SJSA1 (cell line): Measurements from ENCODE around the gene IGF2R. TPM values are rescaled to one million over a fixed set of nuclear protein-coding genes. Genes with fewer than 3 reads are reported as not detected.
"Not testable (repeated sequence)": the region's sequence is repeated elsewhere in the genome, so short reads cannot be mapped to it uniquely, and the experiment has no call there.

Experiments
- DNase-seq, 2 experiments: peaks; one replicate each; pipeline ENCODE4 v3.0.0-alpha.2; 2015 to 2020; ENCODE audit warnings: low spot score in 2 of 2, low read depth in 1 of 2
- H3K27ac ChIP-seq: fragments of 250-450 bp; sonication (Bioruptor Pico); 2 replicates; pipeline ENCODE4 v1.5.1; 2020; ENCODE audit warnings: mild to moderate bottlenecking, moderate library complexity
- H3K27me3 ChIP-seq: fragments of 250-450 bp; sonication (Bioruptor Pico); replicated peaks from 2 replicates; pipeline ENCODE4 v1.5.1; 2020; ENCODE audit warnings: mild to moderate bottlenecking, moderate library complexity
- H3K36me3 ChIP-seq: fragments of 250-450 bp; sonication (Bioruptor Pico); 2 replicates; pipeline ENCODE4 v1.5.1; 2020; ENCODE audit warnings: mild to moderate bottlenecking
- H3K4me1 ChIP-seq: fragments of 250-450 bp; sonication (Bioruptor Pico); replicated peaks from 2 replicates; pipeline ENCODE4 v1.6.1; 2021; ENCODE audit warnings: mild to moderate bottlenecking
- H3K4me3 ChIP-seq: fragments of 250-450 bp; sonication (Bioruptor Pico); 2 replicates; pipeline ENCODE4 v1.5.1; 2020; ENCODE audit warnings: mild to moderate bottlenecking
- H3K9me3 ChIP-seq: fragments of 250-450 bp; sonication (Bioruptor Pico); replicated peaks from 2 replicates; pipeline ENCODE4 v1.5.1; 2020; ENCODE audit warnings: mild to moderate bottlenecking
- total RNA-seq: library from RNA; depleted of rRNA; stranded (reverse); fragments of >200 nt; shearing (Covaris generic); gene quantifications from 2 replicates; pipeline ENCODE4 v1.2.3, GENCODE V29; 2014

IGF2R gene
- total RNA-seq, 1 experiment from 2014 or later = 54.7 TPM

GRCh38 chr6:160000280-160000704 is 31.4 kb downstream of the IGF2R start:
- H3K4me3 ChIP-seq = no peak overlapping the region
- H3K27ac ChIP-seq = no peak overlapping the region
- peaks cover 24% of the 10 kb centered on the region for H3K36me3 ChIP-seq
- no peaks in the 10 kb centered on the region for H3K9me3 ChIP-seq
- no peaks in the 10 kb centered on the region for H3K27me3 ChIP-seq
- H3K4me1 ChIP-seq = no peaks in the 10 kb centered on the region
- DNase-seq = no peak

DNA sequence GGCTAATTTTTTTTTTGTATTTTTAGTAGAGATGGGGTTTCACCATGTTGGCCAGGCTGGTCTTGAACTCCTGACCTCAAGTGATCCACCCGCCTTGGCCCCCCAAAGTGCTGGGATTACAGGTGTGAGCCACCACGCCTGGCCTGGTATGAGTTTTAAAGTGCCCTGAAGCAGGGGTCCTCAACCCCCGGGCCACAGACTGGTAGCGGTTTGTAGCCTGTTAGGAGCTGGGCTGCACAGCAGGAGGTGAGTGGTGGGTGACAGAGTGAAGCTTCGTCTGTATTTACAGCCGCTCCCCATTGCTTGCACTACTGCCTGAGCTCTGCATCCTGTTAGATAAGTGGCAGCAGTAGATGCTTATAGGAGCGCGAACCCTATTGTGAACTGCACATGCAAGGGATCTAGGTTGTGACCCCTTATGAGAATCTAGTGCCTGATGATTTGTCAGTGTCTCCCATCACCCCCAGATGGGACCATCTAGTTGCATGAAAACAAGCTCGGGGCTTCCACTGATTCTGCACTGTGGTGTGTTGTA is 32.1 kb downstream of the IGF2R start:
- H3K36me3 ChIP-seq = peaks cover 24% of the 10 kb centered on the region
- not testable (repeated sequence) for H3K4me3 ChIP-seq, H3K27ac ChIP-seq, H3K9me3 ChIP-seq, H3K27me3 ChIP-seq, H3K4me1 ChIP-seq, DNase-seq

GRCh38 chr6:160002882-160003281 is 34.0 kb downstream of the IGF2R start:
- no peak overlapping the region for H3K4me3 ChIP-seq
- no peak for DNase-seq
- peaks cover 9% of the 10 kb centered on the region; the same call in 1 of the 2 replicates for H3K4me1 ChIP-seq
- no peaks in the 10 kb centered on the region for H3K9me3 ChIP-seq
- no peaks in the 10 kb centered on the region for H3K27me3 ChIP-seq
- peaks cover 23% of the 10 kb centered on the region for H3K36me3 ChIP-seq
- H3K27ac ChIP-seq = no peak overlapping the region

GRCh38 chr6:160004018-160004417 is 35.1 kb downstream of the IGF2R start:
- Histone ChIP-seq H3K4me3 (no peak overlapping the region), H3K9me3 (no peaks in the 10 kb centered on the region), H3K27ac (no peak overlapping the region), H3K4me1 (peaks cover 9% of the 10 kb centered on the region; the same call in 1 of the 2 replicates), H3K27me3 (no peaks in the 10 kb centered on the region), H3K36me3 (peaks cover 15% of the 10 kb centered on the region)
- DNase-seq = no peak

GRCh38 chr6:160004419-160005175 is 35.7 kb downstream of the IGF2R start:
- Histone ChIP-seq H3K9me3 (no peaks in the 10 kb centered on the region), H3K4me1 (peaks cover 9% of the 10 kb centered on the region; the same call in 1 of the 2 replicates), H3K27me3 (no peaks in the 10 kb centered on the region), H3K36me3 (peaks cover 11% of the 10 kb centered on the region), H3K27ac (no peak overlapping the region), H3K4me3 (no peak overlapping the region)
- no peak for DNase-seq

- H3K4me3 ChIP-seq = no peak overlapping the region
- no peak for DNase-seq
- no peaks in the 10 kb centered on the region for H3K27me3 ChIP-seq
- H3K9me3 ChIP-seq = no peaks in the 10 kb centered on the region
- peaks cover 6% of the 10 kb centered on the region for H3K36me3 ChIP-seq
- peaks cover 9% of the 10 kb centered on the region; the same call in 1 of the 2 replicates for H3K4me1 ChIP-seq
- H3K27ac ChIP-seq = no peak overlapping the region
Measured at GRCh38 chr6:160005211-160005610, 36.3 kb downstream of the IGF2R start.

- Histone ChIP-seq H3K27ac (no peak overlapping the region), H3K4me3 (no peak overlapping the region), H3K27me3 (no peaks in the 10 kb centered on the region), H3K4me1 (peaks cover 9% of the 10 kb centered on the region; the same call in 1 of the 2 replicates), H3K36me3 (peaks cover 13% of the 10 kb centered on the region), H3K9me3 (no peaks in the 10 kb centered on the region)
- no peak for DNase-seq
Measured at GRCh38 chr6:160005861-160006540, 37.1 kb downstream of the IGF2R start.

GRCh38 chr6:160007145-160007544 is 38.3 kb downstream of the IGF2R start:
- peaks cover 20% of the 10 kb centered on the region for H3K36me3 ChIP-seq
- no peak for DNase-seq
- no peaks in the 10 kb centered on the region for H3K9me3 ChIP-seq
- H3K27me3 ChIP-seq = no peaks in the 10 kb centered on the region
- H3K27ac ChIP-seq = no peak overlapping the region
- H3K4me3 ChIP-seq = no peak overlapping the region
- peaks cover 9% of the 10 kb centered on the region; the same call in 1 of the 2 replicates for H3K4me1 ChIP-seq

GRCh38 chr6:160007611-160008010 is 38.7 kb downstream of the IGF2R start:
- Histone ChIP-seq H3K27ac (no peak overlapping the region), H3K27me3 (no peaks in the 10 kb centered on the region), H3K4me1 (peaks cover 9% of the 10 kb centered on the region; the same call in 1 of the 2 replicates), H3K36me3 (peaks cover 20% of the 10 kb centered on the region), H3K9me3 (no peaks in the 10 kb centered on the region), H3K4me3 (no peak overlapping the region)
- DNase-seq = peak in 1 of 2 experiments; percentile 16

GRCh38 chr6:160010067-160010466 is 41.2 kb downstream of the IGF2R start:
- Histone ChIP-seq H3K27ac (no peak overlapping the region), H3K36me3 (peaks cover 21% of the 10 kb centered on the region), H3K27me3 (no peaks in the 10 kb centered on the region), H3K9me3 (no peaks in the 10 kb centered on the region), H3K4me1 (peaks cover 9% of the 10 kb centered on the region; the same call in 1 of the 2 replicates), H3K4me3 (no peak overlapping the region)
- no peak for DNase-seq

- Histone ChIP-seq H3K27ac (no peak overlapping the region), H3K36me3 (peaks cover 38% of the 10 kb centered on the region), H3K4me1 (no peaks in the 10 kb centered on the region), H3K9me3 (no peaks in the 10 kb centered on the region), H3K27me3 (no peaks in the 10 kb centered on the region), H3K4me3 (no peak overlapping the region)
- peak in 1 of 2 experiments; percentile 4 for DNase-seq
Measured at GRCh38 chr6:160013987-160014868, 45.3 kb downstream of the IGF2R start.

DNA sequence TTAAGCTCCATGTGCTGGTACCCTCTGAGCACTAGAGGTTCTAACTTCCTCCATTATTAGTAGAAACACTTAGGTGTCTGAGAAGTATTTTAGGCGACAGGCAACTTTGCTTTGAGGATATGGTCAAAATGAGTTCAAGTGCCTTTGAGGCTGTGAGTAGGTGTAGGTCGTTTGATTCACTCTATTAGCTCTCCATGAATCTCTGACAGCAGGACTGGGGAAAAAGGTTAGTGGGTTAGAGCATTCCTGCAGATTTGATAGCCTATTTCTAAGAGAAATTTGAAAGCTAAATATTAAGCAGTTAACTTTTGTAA is 45.9 kb downstream of the IGF2R start:
- Histone ChIP-seq H3K4me1 (no peaks in the 10 kb centered on the region), H3K9me3 (no peaks in the 10 kb centered on the region), H3K27ac (no peak overlapping the region), H3K27me3 (no peaks in the 10 kb centered on the region), H3K4me3 (no peak overlapping the region), H3K36me3 (peaks cover 38% of the 10 kb centered on the region)
- DNase-seq = no peak
